ENCODE results near the gene RAPGEF5. TPM values are rescaled to one million over a fixed set of nuclear protein-coding genes. Genes with fewer than 3 reads are reported as not detected.

RAPGEF5 gene
- polyA plus RNA-seq, 1 donor (not counting 4 experiments of a cell fraction or from before 2014, with no cell fraction given) = 2.1 TPM

- H3K9ac ChIP-seq (ENCODE audit: control insufficient read depth, extremely low read depth, insufficient read depth, low read length) = no peak overlapping the region
- FAIRE-seq = no peak
- H3K79me2 ChIP-seq (ENCODE audit: control insufficient read depth, insufficient read depth, low read length) = no peaks in the 10 kb centered on the region
- H4K20me1 ChIP-seq (ENCODE audit: control insufficient read depth, extremely low read depth, insufficient read depth, low read length) = no peaks in the 10 kb centered on the region
- no peaks in the 10 kb centered on the region for H3K36me3 ChIP-seq (ENCODE audit: control insufficient read depth in 2 of 2, extremely low read depth in 1 of 2, insufficient read depth in 2 of 2, low read length in 2 of 2)
- H3K27ac ChIP-seq (ENCODE audit: control insufficient read depth, insufficient read depth, low read length) = no peak overlapping the region
- no peak for TF ChIP-seq EZH2 (IDR thresholded peaks at IDR 0.05; ENCODE audit: low read length)
- no peak for TF ChIP-seq CTCF (optimal IDR thresholded peaks at IDR 0.05 in 1 of 3, IDR thresholded peaks at IDR 0.05 in 1 of 3, conservative IDR thresholded peaks at IDR 0.05 in 1 of 3; ENCODE audit: extremely low read depth in 1 of 3, insufficient read depth in 2 of 3, low read length in 3 of 3)
- H3K9me3 ChIP-seq (ENCODE audit: control insufficient read depth, low read depth, low read length) = no peaks in the 10 kb centered on the region
- no peak for DNase-seq (ENCODE audit: low read depth, low spot score)
- H3K9me1 ChIP-seq (ENCODE audit: control insufficient read depth, extremely low read depth, insufficient read depth, low read length) = no peaks in the 10 kb centered on the region
- dilution Hi-C loops (cut with MboI; ENCODE audit: extremely low pct_ligation_motif_present, low sequenced_read_pairs) = no loop called here
- H3K4me3 ChIP-seq (ENCODE audit: control insufficient read depth in 2 of 3, extremely low read depth in 1 of 3, insufficient read depth in 2 of 3, low read depth in 1 of 3, low read length in 3 of 3) = no peak overlapping the region
- H3K4me1 ChIP-seq (ENCODE audit: control insufficient read depth, extremely low read depth, insufficient read depth, low read length) = no peaks in the 10 kb centered on the region
- no peak overlapping the region for H3K4me2 ChIP-seq (ENCODE audit: control insufficient read depth, extremely low read depth, insufficient read depth, low read depth, low read length)
- no peak overlapping the region for H2AFZ ChIP-seq (ENCODE audit: control insufficient read depth, low read length)
- no peaks in the 10 kb centered on the region for H3K27me3 ChIP-seq (ENCODE audit: control insufficient read depth, extremely low read depth, insufficient read depth, low read length)
Measured at GRCh38 chr7:22241805-22242390, 115.1 kb downstream of the RAPGEF5 start.

- FAIRE-seq (no peak), DNase-seq (ENCODE audit: low read depth, low spot score) (no peak)
- Histone ChIP-seq H3K27ac (ENCODE audit: control insufficient read depth, insufficient read depth, low read length) (no peak overlapping the region), H2AFZ (ENCODE audit: control insufficient read depth, low read length) (no peak overlapping the region), H3K27me3 (ENCODE audit: control insufficient read depth, extremely low read depth, insufficient read depth, low read length) (no peaks in the 10 kb centered on the region), H3K9ac (ENCODE audit: control insufficient read depth, extremely low read depth, insufficient read depth, low read length) (no peak overlapping the region), H3K4me2 (ENCODE audit: control insufficient read depth, extremely low read depth, insufficient read depth, low read depth, low read length) (no peak overlapping the region), H4K20me1 (ENCODE audit: control insufficient read depth, extremely low read depth, insufficient read depth, low read length) (no peaks in the 10 kb centered on the region), H3K4me1 (ENCODE audit: control insufficient read depth, extremely low read depth, insufficient read depth, low read length) (no peaks in the 10 kb centered on the region), H3K79me2 (ENCODE audit: control insufficient read depth, insufficient read depth, low read length) (no peaks in the 10 kb centered on the region), H3K9me1 (ENCODE audit: control insufficient read depth, extremely low read depth, insufficient read depth, low read length) (no peaks in the 10 kb centered on the region), H3K4me3 (ENCODE audit: control insufficient read depth in 2 of 3, extremely low read depth in 1 of 3, insufficient read depth in 2 of 3, low read depth in 1 of 3, low read length in 3 of 3) (no peak overlapping the region), H3K9me3 (ENCODE audit: control insufficient read depth, low read depth, low read length) (no peaks in the 10 kb centered on the region), H3K36me3 (ENCODE audit: control insufficient read depth in 2 of 2, extremely low read depth in 1 of 2, insufficient read depth in 2 of 2, low read length in 2 of 2) (no peaks in the 10 kb centered on the region)
- dilution Hi-C loops (cut with MboI; ENCODE audit: extremely low pct_ligation_motif_present, low sequenced_read_pairs) = no loop called here
- TF ChIP-seq CTCF (optimal IDR thresholded peaks at IDR 0.05 in 1 of 3, IDR thresholded peaks at IDR 0.05 in 1 of 3, conservative IDR thresholded peaks at IDR 0.05 in 1 of 3; ENCODE audit: extremely low read depth in 1 of 3, insufficient read depth in 2 of 3, low read length in 3 of 3) (no peak), EZH2 (IDR thresholded peaks at IDR 0.05; ENCODE audit: low read length) (no peak)
Measured at GRCh38 chr7:22240904-22241571, 115.9 kb downstream of the RAPGEF5 start.

Measured in keratinocyte (primary cell).